Activated T-helper 2 cell treated with anti-CD3 and anti-CD28 coated beads, Interferon-gamma antibody, Interleukin-2, Interleukin-4, amounts not matched to agents 10 μg/mL and 5 μg/mL and 100 μg/mL, durations not matched to agents 14 hours and 24 hours and 36 hours (primary cell): ENCODE results near the gene GMCL2. TPM values are rescaled to one million over a fixed set of nuclear protein-coding genes. Genes with fewer than 3 reads are reported as not detected.

Source experiments
- DNase-seq: peaks from one replicate; pipeline ENCODE4 v3.0.0; 2021; ENCODE audit warnings: low spot score
- H3K27ac Mint-ChIP-seq: one replicate; pipeline ENCODE4 v1.8.0; 2021; ENCODE audit warnings: mixed read lengths
- H3K27me3 Mint-ChIP-seq: one replicate; pipeline ENCODE4 v1.8.0; 2021; ENCODE audit warnings: low read depth, mixed read lengths
- H3K36me3 Mint-ChIP-seq: one replicate; pipeline ENCODE4 v1.8.0; 2021; ENCODE audit warnings: low read depth, mixed read lengths
- H3K4me1 Mint-ChIP-seq: one replicate; pipeline ENCODE4 v1.8.0; 2021; ENCODE audit warnings: low read depth, mixed read lengths
- H3K4me3 Mint-ChIP-seq: one replicate; pipeline ENCODE4 v1.8.0; 2021; ENCODE audit warnings: low read depth, mild to moderate bottlenecking, moderate library complexity, mixed read lengths
- H3K9me3 Mint-ChIP-seq: one replicate; pipeline ENCODE4 v1.8.0; 2021; ENCODE audit warnings: mixed read lengths
- intact Hi-C: fragments of 100-400 bp; cut with micrococcal nuclease; formaldehyde crosslinking; loops from one replicate; pipeline ENCODE4 v1.15.1; 2023
- total RNA-seq: library from RNA; stranded (reverse); gene quantifications from 2 replicates; pipeline ENCODE4 v1.2.3, GENCODE V29; 2022

The GMCL2 gene
- total RNA-seq, 1 donor from 2014 or later: not detected

DNA sequence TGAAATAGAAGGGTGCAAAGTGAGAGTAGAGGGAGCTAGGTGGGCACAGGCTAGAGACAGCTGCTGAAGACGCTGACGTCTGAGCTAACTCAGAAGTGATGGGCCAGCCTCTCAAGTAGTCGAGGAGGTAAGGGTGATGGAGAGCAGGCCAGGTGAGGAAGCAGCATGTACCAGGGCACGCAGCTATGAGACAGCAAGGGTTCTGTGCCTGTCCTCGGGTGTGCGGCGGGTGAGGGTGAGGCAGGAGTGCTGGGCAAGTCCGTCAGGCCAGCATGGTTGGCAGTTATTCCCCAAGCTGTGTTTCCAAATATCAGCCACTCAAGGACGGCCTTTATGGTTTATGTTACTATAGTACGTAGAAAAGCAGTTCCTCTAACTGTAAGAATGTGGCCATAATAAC lies 50.2 kb downstream of the GMCL2 start:
- no peak for DNase-seq
- H3K27me3 Mint-ChIP-seq: no peaks in the 10 kb centered on the region
- H3K4me1 Mint-ChIP-seq: peaks cover 1% of the 10 kb centered on the region
- H3K27ac Mint-ChIP-seq: peak overlapping the region; percentile 7
- intact Hi-C loops: no loop called here
- peaks cover 46% of the 10 kb centered on the region for H3K36me3 Mint-ChIP-seq
- no peaks in the 10 kb centered on the region for H3K9me3 Mint-ChIP-seq
- no peak overlapping the region for H3K4me3 Mint-ChIP-seq

Other genes starting within 250 kb of the GMCL2 start
- not detected in 2 replicates for gene PROP1, start 191.1 kb downstream of the GMCL2 start, total RNA-seq
- gene N4BP3, start 73.8 kb downstream of the GMCL2 start, total RNA-seq: 3.3 and 3.4 TPM in 2 replicates
- 29.3 and 31.6 TPM in 2 replicates for gene RMND5B, start 56.4 kb downstream of the GMCL2 start, total RNA-seq
- gene NHP2, start 33.5 kb downstream of the GMCL2 start, total RNA-seq: 221 and 228 TPM in 2 replicates
- 393 and 403 TPM in 2 replicates for gene HNRNPAB, start 17.2 kb upstream of the GMCL2 start, total RNA-seq
- 87.4 and 92.0 TPM in 2 replicates for gene PHYKPL, start 45.4 kb upstream of the GMCL2 start, total RNA-seq